Kidney capillary endothelial cell (primary cell): ENCODE measurements around the gene COL8A1.

Source experiments
- DNase-seq: peaks from one replicate; pipeline ENCODE4 v3.0.0-alpha.2; 2018; ENCODE audit warnings: low spot score

COL8A1 gene

GRCh38 chr3:99845331-99845730 lies 206.9 kb downstream of the COL8A1 start:
- no peak for DNase-seq

GRCh38 chr3:99845999-99846398 lies 207.6 kb downstream of the COL8A1 start:
- no peak for DNase-seq

DNA sequence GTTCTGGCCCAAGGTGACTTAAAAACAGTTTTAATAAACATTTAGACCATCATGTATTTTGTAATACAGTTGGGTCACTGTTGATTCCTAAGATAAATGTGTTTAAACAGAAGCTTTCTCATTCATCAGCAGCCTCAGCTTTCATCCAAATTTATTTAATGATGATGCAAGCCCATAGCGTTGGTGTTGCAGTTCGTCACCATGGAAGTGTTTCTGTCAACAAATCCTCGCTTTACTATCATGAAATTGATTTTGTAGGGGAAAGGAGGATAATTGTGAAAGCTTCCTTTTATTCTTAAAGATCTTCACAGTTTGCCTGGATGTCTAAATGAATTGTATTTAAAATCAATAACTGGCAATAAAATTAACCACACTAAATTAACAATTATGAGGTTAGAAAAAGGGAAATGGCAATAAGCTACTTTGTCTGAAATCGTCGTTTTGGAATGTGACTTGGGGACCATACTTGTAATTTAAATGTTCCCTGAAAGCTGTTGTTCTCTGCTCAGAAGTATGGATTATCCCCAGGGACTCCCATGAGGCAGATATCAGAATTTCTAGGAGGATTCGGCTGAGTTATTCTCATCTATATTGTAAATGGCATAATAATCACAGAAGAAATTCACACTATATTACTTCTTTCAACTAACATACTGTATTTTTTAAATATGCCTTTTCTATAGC lies 208.2 kb downstream of the COL8A1 start:
- no peak for DNase-seq

DNA sequence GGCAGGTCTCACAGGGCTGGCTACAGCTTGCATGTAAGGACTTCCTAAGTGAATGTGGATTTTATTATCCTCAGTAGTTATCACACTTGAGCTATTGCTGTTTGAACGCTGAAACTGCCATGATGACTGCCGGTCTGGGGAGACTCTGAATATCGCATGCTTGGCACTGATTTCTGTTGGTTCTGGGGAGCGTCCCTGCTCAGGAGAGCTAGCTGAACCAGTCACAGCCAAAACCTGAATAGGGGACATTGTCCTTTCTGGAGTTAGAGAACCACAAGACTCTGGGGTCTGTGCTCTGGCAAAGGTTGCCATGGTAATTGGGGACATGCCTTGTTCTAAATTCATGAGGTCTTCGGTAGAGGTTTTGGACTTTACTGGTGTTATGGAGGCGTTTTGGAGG lies 210.0 kb downstream of the COL8A1 start:
- DNase-seq, result no peak
